ENCODE results near the gene DIDO1.

The DIDO1 gene

DNA sequence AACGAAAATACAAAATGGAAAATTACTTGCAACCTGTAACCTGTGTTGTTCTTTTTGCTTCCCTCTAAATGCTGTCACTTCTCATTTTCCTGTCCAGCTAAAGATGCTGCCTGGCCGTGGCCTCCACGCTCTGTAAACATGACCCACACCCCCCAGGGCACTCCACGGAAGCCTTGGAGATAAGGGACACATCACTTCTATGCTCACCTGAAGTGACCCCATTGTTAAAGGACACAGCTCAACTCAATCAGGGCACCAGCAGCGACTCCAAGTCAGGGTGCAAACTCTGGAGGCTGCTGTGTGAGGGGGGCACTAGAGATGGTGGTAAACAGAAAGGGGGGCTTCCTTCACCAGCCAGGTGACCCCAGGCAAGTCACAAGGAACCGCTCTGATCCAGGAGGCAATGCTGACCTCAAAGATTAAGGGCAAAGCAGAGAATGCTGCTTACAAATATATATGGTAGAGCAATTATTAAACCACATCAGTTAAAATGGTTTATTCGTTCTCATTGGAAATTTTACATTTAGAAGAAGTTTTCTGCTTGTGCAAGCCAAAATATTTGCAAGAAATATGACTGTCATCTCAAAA lies 13.2 kb downstream of the DIDO1 start:
- TF ChIP-seq, protein P1, sequence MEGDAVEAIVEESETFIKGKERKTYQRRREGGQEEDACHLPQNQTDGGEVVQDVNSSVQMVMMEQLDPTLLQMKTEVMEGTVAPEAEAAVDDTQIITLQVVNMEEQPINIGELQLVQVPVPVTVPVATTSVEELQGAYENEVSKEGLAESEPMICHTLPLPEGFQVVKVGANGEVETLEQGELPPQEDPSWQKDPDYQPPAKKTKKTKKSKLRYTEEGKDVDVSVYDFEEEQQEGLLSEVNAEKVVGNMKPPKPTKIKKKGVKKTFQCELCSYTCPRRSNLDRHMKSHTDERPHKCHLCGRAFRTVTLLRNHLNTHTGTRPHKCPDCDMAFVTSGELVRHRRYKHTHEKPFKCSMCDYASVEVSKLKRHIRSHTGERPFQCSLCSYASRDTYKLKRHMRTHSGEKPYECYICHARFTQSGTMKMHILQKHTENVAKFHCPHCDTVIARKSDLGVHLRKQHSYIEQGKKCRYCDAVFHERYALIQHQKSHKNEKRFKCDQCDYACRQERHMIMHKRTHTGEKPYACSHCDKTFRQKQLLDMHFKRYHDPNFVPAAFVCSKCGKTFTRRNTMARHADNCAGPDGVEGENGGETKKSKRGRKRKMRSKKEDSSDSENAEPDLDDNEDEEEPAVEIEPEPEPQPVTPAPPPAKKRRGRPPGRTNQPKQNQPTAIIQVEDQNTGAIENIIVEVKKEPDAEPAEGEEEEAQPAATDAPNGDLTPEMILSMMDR (conservative IDR thresholded peaks at IDR 0.05; ENCODE audit: low read length), result no peak
- DNase-seq (ENCODE audit: low read depth), result no peak

DNA sequence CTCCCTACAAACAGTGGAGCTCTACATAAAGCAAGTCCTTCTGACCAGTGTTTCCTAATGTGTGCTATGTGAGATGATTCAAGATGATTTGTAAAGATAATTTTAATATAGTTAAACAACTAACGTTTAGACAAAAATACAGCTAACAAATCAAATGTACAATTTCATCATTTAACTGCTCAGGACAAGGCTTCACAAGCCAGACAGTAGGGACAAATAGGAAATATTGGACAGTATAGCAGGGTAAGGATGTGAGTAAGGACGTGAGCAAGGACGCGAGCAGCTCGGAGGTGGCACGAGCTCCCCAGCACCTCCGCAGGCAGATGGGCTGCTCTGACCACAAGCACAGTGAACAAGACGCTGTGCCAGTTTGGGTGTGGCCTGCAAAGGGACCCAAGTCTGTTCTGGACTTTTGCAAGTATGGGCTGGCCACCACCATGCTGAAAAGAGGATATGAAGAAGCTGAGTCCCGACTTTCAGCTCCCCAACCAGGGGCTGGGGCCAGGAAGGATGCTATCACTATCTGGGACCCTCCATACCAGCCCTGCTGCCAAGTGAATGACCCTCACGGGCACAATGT lies 14.5 kb downstream of the DIDO1 start:
- H3K4me3 ChIP-seq (ENCODE audit: low read length), result no peak overlapping the region
- DNase-seq (ENCODE audit: low read depth), result no peak
- TF ChIP-seq, protein P1 (conservative IDR thresholded peaks at IDR 0.05; ENCODE audit: low read length), result no peak

More for the DNA sequence above, 13.2 kb downstream of the DIDO1 start:
- H3K4me3 ChIP-seq (ENCODE audit: low read length), result no peak overlapping the region

DNA sequence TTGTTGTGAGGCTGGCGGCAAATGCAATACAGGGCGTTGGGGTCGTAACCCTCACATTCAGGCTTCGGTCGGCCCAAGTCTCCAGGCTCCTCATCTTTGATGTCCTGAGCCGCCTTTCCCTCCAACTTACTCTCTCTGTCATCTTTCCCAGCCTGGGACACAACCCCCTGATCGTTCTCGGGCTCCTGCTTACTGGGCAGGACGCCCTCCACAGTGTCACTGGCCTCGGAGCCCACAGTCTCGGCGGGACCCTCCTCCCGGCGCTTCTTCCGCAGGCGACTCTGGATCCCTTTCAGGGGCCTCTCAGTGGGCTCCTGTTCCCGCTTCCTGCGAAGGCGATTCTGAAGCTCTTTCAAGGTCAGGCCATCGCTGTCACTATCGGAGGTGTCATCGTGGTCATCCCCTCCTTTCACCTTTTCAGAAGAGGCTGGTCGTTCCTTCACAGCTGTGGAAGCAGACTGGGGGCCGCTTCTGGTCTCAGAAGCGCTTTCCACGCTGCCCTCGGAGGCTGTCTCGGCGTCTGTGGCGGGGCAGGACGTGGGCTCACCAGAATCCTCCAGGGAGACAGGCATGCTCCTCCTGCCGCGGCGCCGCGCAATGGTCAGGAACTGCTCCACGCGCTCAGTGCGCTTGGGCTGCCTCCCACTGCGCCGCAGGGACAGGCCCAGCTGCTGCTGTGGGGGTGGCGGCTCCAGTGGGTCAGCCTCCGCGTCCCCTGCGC lies 15.4 kb downstream of the DIDO1 start:
- no peak for DNase-seq (ENCODE audit: low read depth)
- TF ChIP-seq, protein P1 (conservative IDR thresholded peaks at IDR 0.05; ENCODE audit: low read length), result no peak
- H3K4me3 ChIP-seq (ENCODE audit: low read length), result no peak overlapping the region

DNA sequence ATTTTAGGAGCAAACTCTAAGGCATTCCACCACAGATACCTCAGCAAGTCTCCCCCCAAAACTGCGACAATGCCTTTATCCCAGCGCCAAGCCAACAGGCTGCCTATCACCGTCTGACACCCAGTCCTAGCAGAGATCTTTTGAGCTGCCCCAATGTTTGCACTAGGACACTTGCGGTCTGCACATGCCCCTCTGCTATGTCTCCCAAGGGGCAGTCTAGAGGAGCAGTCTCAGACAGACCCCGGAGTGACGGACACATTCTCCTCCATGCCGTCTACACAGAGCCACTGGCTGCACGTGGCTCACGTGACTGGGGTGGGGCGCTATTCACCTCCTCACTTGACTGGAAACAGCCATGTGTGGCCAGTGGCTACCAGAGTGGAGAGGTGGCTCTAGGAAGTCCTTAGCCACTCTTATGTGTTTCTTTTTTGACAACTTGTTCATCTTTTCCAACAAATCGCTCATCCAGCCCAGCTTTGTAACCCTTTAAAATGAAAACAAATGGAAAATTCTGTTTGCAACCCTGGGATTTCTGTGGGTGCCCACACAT lies 16.0 kb downstream of the DIDO1 start:
- DNase-seq (ENCODE audit: low read depth), result no peak
- TF ChIP-seq, protein P1 (conservative IDR thresholded peaks at IDR 0.05; ENCODE audit: low read length), result no peak
- H3K4me3 ChIP-seq (ENCODE audit: low read length), result no peak overlapping the region

DNA sequence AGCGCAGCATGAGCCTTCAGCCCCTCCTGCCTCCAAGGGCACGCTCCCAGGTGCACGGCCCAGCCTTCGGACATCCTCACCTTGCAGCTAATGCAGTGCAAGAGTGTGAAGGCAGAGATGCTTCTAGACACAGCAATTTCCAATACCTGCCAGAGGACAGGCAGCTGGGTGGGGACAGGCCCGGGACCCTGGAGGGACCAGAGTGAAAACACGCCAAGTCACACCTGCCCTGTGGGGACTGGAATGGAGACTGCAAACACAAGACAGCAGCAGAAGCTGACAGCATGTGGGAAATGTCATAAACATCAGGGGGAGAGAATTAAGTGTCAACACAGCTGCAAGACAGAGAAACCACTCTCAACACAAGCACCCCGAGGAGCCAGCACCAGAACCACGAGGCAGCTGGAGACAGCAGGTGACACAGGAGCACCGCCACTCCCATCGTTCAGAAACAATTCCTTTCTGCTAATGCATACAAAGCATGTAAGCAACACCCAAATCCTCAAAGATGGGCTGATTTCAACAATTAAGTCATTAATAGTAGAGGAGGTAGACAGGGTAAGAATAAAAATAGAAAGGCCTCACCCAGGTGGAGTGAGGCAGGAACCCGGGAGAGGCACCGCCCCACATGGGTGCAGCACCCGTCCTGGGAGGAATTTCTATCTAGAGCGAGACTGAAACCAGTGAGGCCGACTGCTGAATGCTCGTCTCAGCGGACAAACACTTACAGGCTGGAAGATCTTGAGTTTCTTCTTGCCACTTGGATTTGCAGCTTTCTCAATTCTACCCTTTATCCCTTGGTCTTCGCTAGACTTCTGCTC lies 17.1 kb downstream of the DIDO1 start:
- H3K4me3 ChIP-seq (ENCODE audit: low read length), result no peak overlapping the region
- TF ChIP-seq, protein P1 (conservative IDR thresholded peaks at IDR 0.05; ENCODE audit: low read length), result no peak
- no peak for DNase-seq (ENCODE audit: low read depth)

DNA sequence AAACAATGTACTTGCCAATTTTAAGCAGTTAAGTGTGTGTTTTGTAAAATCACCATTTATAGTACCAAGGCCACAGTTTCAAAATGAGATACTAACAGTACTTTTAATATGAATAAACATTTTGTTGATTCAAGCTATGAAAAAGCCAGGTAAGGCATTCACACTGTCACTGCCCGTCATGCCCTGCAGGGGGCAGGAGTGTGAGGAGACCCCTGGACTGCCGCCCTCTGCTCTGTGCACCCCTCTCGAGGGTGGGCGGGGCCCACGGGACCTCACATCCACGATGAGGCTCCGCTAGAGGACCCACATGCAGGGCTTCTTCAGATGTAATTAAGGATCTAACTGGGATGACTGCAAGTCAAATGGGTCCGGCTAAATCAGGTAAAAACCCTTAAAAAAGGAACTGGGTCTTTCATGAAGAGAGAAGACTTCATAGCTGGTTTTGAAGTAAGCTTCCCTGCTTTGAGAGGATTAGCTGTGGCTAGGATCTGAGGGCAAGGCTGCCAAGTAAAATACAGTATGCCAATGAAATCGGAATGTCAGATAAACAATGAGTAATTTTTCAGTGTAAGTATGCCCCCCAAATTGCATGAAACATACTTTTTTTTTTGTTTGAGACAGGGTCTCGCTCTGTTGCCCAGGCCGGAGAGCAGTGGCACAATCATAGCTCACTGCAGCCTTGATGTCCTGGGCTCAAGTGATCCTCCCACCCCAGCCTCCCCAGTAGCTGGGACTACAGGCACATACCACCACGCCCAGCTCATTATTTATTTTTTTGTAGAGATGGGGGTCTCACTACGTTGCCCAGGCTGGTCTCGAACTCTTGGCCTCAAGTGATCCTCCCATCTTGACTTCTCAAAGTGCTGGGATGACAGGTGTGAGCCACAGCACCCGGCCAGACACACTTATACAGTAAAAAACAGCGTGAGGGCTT lies 18.7 kb downstream of the DIDO1 start:
- DNase-seq (ENCODE audit: low read depth), result no peak
- H3K4me3 ChIP-seq (ENCODE audit: low read length), result no peak overlapping the region
- TF ChIP-seq, protein P1 (conservative IDR thresholded peaks at IDR 0.05; ENCODE audit: low read length), result peak; percentile 52
